ENCODE data around the gene KMO. TPM values are rescaled to one million over a fixed set of nuclear protein-coding genes. Genes with fewer than 3 reads are reported as not detected.

Gene KMO
- total RNA-seq, 2 donors from 2014 or later, result 0.35 to 0.37 TPM

GRCh38 chr1:241607497-241607896 is 75.3 kb downstream of the KMO start:
- peaks cover 0 to 5% of the 10 kb centered on the region in 2 donors for H3K4me1 ChIP-seq
- H3K36me3 ChIP-seq, result no peaks in the 10 kb centered on the region
- no peaks in the 10 kb centered on the region for H3K27me3 ChIP-seq
- TF ChIP-seq CTCF (IDR thresholded peaks at IDR 0.05), result no peak
- H3K27ac ChIP-seq, result no peak overlapping the region
- no peak overlapping the region for H3K4me3 ChIP-seq
- no peaks in the 10 kb centered on the region for H3K9me3 ChIP-seq
- no peak for DNase-seq (ENCODE audit: low spot score)

- H3K27me3 ChIP-seq, result no peaks in the 10 kb centered on the region
- no peaks in the 10 kb centered on the region for H3K36me3 ChIP-seq
- H3K4me3 ChIP-seq, result no peak overlapping the region
- no peaks in the 10 kb centered on the region for H3K9me3 ChIP-seq
- H3K27ac ChIP-seq, result no peak overlapping the region
- TF ChIP-seq CTCF (IDR thresholded peaks at IDR 0.05), result no peak
- H3K4me1 ChIP-seq, result peaks cover 0 to 5% of the 10 kb centered on the region in 2 donors
- DNase-seq (ENCODE audit: low spot score), result no peak
Measured at GRCh38 chr1:241608379-241609033, 76.3 kb downstream of the KMO start.

- no peak overlapping the region for H3K27ac ChIP-seq
- H3K9me3 ChIP-seq, result no peaks in the 10 kb centered on the region
- no peaks in the 10 kb centered on the region for H3K27me3 ChIP-seq
- peaks cover 0 to 5% of the 10 kb centered on the region in 2 donors for H3K4me1 ChIP-seq
- TF ChIP-seq CTCF (IDR thresholded peaks at IDR 0.05), result no peak
- no peak for DNase-seq (ENCODE audit: low spot score)
- H3K4me3 ChIP-seq, result no peak overlapping the region
- no peaks in the 10 kb centered on the region for H3K36me3 ChIP-seq
Measured at GRCh38 chr1:241610056-241610815, 78.1 kb downstream of the KMO start.

- Histone ChIP-seq H3K9me3 (no peaks in the 10 kb centered on the region), H3K27me3 (no peaks in the 10 kb centered on the region), H3K27ac (no peak overlapping the region), H3K36me3 (no peaks in the 10 kb centered on the region), H3K4me3 (no peak overlapping the region), H3K4me1 (peaks cover 0 to 5% of the 10 kb centered on the region in 2 donors)
- peak; percentile 67 to 79 for TF ChIP-seq CTCF (IDR thresholded peaks at IDR 0.05)
- DNase-seq (ENCODE audit: low spot score), result no peak
Measured at GRCh38 chr1:241611063-241611462, 78.9 kb downstream of the KMO start.

GRCh38 chr1:241611736-241612135 is 79.6 kb downstream of the KMO start:
- H3K36me3 ChIP-seq, result no peaks in the 10 kb centered on the region
- peaks cover 0 to 5% of the 10 kb centered on the region in 2 donors for H3K4me1 ChIP-seq
- no peak overlapping the region for H3K27ac ChIP-seq
- no peak for TF ChIP-seq CTCF (IDR thresholded peaks at IDR 0.05)
- no peaks in the 10 kb centered on the region for H3K27me3 ChIP-seq
- no peak overlapping the region for H3K4me3 ChIP-seq
- no peak for DNase-seq (ENCODE audit: low spot score)
- no peaks in the 10 kb centered on the region for H3K9me3 ChIP-seq

All from right atrium auricular region (tissue), 2 donors.